T-helper 17 cell (primary cell): ENCODE data around the gene STXBP6. TPM values are rescaled to one million over a fixed set of nuclear protein-coding genes. Genes with fewer than 3 reads are reported as not detected.
A peak's percentile ranks its signal among the peaks of the same experiment; 100 is the strongest.

ENCODE experiments used
- ATAC-seq: fragments of 150-1000 bp; cut with Tn5 transposase; 2 replicates; pipeline ENCODE4 v1.10.0; 2021; ENCODE audit warnings: mild to moderate bottlenecking, moderate library complexity
- DNase-seq, 3 donors: peaks; one replicate each; pipeline versions ENCODE4 v3.0.0 to v3.0.0-alpha.2; 2020 to 2021
- H3K9me3 ChIP-seq: one replicate; pipeline ENCODE4 v1.7.0; 2013; ENCODE audit warnings: low read length, mild to moderate bottlenecking; ENCODE audit not compliant: control insufficient read depth, poor library complexity, severe bottlenecking
- H3K27ac Mint-ChIP-seq: one replicate; pipeline ENCODE4 v1.8.0; 2022; ENCODE audit warnings: mild to moderate bottlenecking, moderate library complexity, mixed read lengths
- H3K27me3 Mint-ChIP-seq: one replicate; pipeline ENCODE4 v1.8.0; 2022; ENCODE audit warnings: mixed read lengths
- H3K36me3 Mint-ChIP-seq: one replicate; pipeline ENCODE4 v1.8.0; 2022; ENCODE audit warnings: low read depth, mixed read lengths
- H3K4me1 Mint-ChIP-seq: one replicate; pipeline ENCODE4 v1.8.0; 2022; ENCODE audit warnings: mild to moderate bottlenecking, mixed read lengths
- H3K4me3 Mint-ChIP-seq: one replicate; pipeline ENCODE4 v1.8.0; 2022; ENCODE audit warnings: mild to moderate bottlenecking, moderate library complexity, mixed read lengths
- total RNA-seq, 4 donors: library from RNA in 2 of 4; stranded (reverse) in 2 of 4; gene quantifications; one replicate each; pipeline ENCODE4 v1.2.3 and lab custom pipeline; 2022 to 2026

STXBP6 gene
- total RNA-seq, 2 donors from 2014 or later, result not detected

DNA sequence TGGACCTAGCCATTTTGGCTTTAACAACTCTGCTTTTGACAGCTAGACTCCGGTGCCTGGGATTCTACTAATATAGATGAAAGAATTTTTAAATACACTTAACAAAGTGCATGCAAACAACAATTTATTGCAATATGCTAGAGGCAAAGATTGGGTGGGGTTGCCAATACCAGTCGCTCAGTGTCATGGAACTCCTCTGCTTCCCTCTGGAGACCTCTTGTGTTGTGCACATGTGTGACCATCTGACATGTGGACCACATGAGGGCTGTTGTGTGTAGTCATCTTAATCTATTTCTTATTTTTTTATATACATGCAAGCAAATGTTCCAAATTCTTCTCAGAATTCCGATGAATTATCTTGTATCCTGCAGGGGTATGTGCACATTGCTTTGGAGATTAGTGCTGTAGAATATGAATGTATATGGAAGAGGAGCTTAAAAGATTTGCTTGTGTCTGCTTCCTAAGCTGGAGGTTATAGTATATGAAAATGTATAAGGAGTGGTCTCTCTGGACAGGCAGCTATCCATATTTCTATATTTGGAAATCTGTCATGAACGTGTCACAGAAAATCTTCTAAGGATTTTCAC is 24.2 kb upstream of the STXBP6 start:
- no peak for DNase-seq
- no peaks in the 10 kb centered on the region for H3K4me1 Mint-ChIP-seq
- no peak for ATAC-seq
- H3K9me3 ChIP-seq, result no peaks in the 10 kb centered on the region
- H3K27ac Mint-ChIP-seq, result no peak overlapping the region
- H3K4me3 Mint-ChIP-seq, result no peak overlapping the region
- H3K27me3 Mint-ChIP-seq, result peaks cover 28% of the 10 kb centered on the region
- no peaks in the 10 kb centered on the region for H3K36me3 Mint-ChIP-seq

DNA sequence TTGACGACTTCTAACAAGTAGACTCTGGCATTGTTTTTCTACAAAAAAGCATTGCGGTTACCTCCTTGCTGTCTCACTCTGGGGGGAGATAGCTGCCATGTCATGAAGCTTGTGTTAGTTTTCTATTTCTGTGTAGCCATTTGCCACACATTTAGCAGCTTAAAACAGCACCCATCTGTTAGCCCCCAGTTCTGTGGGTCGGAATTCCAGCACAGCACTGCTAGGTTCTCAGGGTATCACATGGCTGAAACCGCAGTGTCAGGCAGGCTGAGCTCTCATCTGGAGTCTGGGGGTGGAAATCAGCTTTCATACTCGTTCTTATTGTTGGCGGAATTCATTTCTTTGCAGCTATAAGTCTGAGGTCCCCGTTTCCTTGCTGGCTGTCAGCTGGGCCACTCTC is 19.9 kb upstream of the STXBP6 start:
- Mint-ChIP-seq H3K36me3 (no peaks in the 10 kb centered on the region), H3K27me3 (peaks cover 23% of the 10 kb centered on the region), H3K4me1 (no peaks in the 10 kb centered on the region), H3K27ac (no peak overlapping the region), H3K4me3 (no peak overlapping the region)
- no peak for ATAC-seq
- no peak for DNase-seq
- H3K9me3 ChIP-seq, result no peaks in the 10 kb centered on the region

DNA sequence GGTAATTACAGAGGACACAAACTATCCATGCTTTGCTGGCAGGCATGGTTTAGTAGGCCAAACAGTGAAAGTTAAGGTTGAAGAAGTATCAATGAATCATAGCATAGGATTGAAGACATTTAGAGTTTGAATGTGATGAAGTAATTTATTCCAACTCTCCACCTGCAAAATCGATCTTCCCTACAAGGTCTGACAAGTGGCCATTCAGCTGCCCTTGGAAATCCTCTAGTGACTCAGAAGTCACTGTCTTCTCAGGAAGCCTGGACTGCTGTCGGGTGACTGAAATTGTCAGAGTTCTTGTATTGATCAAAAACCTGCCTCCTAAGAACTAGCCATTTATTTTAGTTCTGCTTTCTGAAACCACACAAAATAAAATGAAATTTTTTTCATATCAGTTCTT is 17.7 kb upstream of the STXBP6 start:
- ATAC-seq (no peak), DNase-seq (no peak)
- H3K4me3 Mint-ChIP-seq, result no peak overlapping the region
- H3K9me3 ChIP-seq, result no peaks in the 10 kb centered on the region
- H3K27ac Mint-ChIP-seq, result no peak overlapping the region
- H3K27me3 Mint-ChIP-seq, result peaks cover 24% of the 10 kb centered on the region
- no peaks in the 10 kb centered on the region for H3K36me3 Mint-ChIP-seq
- no peaks in the 10 kb centered on the region for H3K4me1 Mint-ChIP-seq

DNA sequence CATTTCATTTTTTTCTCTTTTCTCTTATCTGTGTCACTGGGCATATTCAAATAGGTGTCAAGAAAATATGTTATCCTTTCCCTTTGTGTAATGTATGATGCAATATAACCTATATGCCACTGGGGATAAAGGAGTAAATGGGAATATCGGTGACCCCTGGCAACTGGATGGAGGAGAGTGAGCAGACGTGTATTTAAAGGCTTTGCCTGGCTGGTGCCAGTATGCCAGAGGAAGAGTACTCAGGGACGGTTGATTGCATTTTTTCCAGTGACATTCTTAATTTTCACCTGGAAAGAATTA is 12.0 kb upstream of the STXBP6 start:
- Mint-ChIP-seq H3K36me3 (no peaks in the 10 kb centered on the region), H3K4me1 (no peaks in the 10 kb centered on the region), H3K4me3 (no peak overlapping the region), H3K27me3 (peaks cover 31% of the 10 kb centered on the region), H3K27ac (no peak overlapping the region)
- DNase-seq (no peak), ATAC-seq (no peak)
- H3K9me3 ChIP-seq, result no peaks in the 10 kb centered on the region

DNA sequence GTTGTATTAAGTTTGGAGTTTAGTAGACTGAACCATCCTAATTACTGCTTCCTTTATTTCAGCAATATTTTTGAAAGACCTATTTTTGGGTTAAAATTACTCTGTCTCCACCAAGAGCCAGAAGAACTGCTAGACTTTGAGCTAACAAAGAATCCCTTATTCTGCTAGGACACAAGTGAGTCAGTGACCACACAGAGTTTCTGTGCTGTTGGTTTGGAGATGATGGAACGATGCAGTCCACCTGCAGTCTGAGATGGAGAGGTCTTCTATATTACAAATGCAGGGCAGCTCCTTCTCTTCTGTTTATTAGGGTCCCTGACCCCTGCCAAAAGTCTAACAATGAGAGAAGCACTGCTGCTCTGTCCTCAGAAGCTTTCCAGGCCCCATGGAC is 6.7 kb upstream of the STXBP6 start:
- ATAC-seq, result no peak
- Mint-ChIP-seq H3K4me3 (no peak overlapping the region), H3K27ac (no peak overlapping the region), H3K36me3 (no peaks in the 10 kb centered on the region), H3K4me1 (no peaks in the 10 kb centered on the region), H3K27me3 (peaks cover 64% of the 10 kb centered on the region)
- H3K9me3 ChIP-seq, result no peaks in the 10 kb centered on the region
- DNase-seq, result no peak

DNA sequence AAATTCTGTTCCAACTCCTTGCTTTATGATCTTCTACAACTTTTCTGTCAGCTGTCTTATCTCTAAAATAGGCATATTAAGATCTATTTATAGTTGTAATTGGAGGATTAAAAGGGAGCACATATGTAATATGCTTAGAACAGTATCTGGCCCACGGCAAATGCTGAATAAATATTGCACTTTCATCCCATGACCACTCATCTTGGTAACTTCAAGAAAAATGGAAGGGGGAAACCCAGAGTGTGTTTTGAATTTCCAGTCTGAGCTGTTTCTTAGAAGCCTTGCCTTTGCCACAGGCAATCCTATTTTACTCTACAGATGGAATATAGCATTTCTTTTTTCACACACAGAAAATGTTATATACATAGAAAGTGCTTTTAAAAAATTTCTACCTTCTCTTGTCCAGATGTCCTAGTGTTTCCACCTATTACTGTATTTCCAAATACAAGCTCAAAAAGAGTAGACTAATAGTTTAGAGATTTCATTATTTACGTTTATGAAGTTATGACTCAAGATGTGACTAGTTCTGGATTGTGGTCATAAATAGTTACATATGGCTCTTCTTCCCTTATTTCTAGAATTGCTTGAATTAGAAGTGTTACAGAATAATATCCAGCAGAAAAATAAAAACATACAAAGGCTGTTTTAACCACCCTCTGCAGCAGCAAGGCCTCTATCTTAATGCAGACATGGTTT is 6.2 kb upstream of the STXBP6 start:
- Mint-ChIP-seq H3K27me3 (peaks cover 65% of the 10 kb centered on the region), H3K4me1 (no peaks in the 10 kb centered on the region), H3K4me3 (no peak overlapping the region), H3K36me3 (peaks cover 2% of the 10 kb centered on the region), H3K27ac (no peak overlapping the region)
- DNase-seq (no peak), ATAC-seq (no peak)
- H3K9me3 ChIP-seq, result no peaks in the 10 kb centered on the region

DNA sequence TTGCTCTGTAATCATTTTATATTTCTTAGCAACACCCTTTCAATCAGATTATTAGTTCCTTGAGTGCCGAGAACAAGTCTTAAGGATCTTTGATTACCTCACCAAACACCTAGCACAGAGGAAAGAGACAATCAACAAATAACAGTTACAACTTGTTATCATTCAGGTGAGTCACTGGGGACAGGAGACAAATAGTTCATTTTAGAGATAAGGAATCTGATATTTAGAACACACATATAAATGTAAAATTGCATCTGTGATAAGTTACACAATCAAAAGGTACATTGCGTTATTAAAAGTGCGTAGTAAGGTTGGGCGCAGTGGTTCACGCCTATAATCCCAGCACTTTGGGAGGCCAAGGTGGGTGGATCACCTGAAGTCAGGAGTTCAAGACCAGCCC is 5.1 kb upstream of the STXBP6 start:
- no peak for DNase-seq
- Mint-ChIP-seq H3K27me3 (peaks cover 76% of the 10 kb centered on the region), H3K36me3 (peaks cover 2% of the 10 kb centered on the region), H3K4me3 (no peak overlapping the region), H3K4me1 (peaks cover 2% of the 10 kb centered on the region), H3K27ac (no peak overlapping the region)
- no peaks in the 10 kb centered on the region for H3K9me3 ChIP-seq
- ATAC-seq, result no peak

DNA sequence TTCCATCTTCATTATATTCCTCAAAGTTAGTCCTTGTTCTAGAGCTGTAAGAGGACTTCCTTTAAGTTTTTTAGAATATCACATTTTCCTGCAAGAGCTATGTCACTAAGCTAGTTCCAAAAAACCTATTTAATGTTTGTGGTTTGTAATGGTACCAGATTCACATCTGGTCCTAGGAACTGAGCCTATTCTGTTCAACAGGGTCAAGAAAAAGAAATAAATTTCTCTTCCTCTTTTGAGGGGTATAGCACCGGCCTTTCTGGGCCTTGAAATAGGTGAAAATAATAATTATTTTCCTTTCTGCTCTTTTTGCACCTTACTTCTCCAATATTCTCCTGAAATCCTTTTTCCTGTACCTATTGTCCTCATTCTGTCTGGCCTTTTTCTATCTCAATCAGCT is 3.6 kb upstream of the STXBP6 start:
- Mint-ChIP-seq H3K4me3 (no peak overlapping the region), H3K27me3 (peaks cover 76% of the 10 kb centered on the region), H3K27ac (no peak overlapping the region), H3K36me3 (peaks cover 2% of the 10 kb centered on the region), H3K4me1 (peaks cover 4% of the 10 kb centered on the region)
- H3K9me3 ChIP-seq, result no peaks in the 10 kb centered on the region
- no peak for ATAC-seq
- DNase-seq, result no peak

DNA sequence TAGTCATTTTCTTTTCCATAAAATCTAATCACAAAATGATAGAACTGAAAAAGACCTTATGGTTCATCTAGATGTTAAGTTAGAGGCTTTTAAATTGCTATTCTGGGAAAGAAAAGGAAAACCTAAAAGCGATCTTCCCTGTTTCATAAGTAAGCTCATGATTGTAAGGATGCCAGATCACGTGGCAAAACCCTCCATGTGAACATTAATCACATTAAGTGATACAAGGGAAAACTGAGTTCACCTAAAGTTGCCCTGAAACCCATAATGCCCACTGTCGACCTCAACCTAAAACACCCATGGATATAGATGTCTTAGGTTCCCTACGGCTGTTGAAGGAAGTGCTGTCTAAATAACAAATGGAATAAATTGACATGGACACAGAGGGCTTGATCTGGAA is 3.0 kb upstream of the STXBP6 start:
- Mint-ChIP-seq H3K27me3 (peaks cover 83% of the 10 kb centered on the region), H3K4me3 (no peak overlapping the region), H3K36me3 (peaks cover 2% of the 10 kb centered on the region), H3K27ac (no peak overlapping the region), H3K4me1 (peaks cover 5% of the 10 kb centered on the region)
- DNase-seq (no peak), ATAC-seq (no peak)
- H3K9me3 ChIP-seq, result no peaks in the 10 kb centered on the region

DNA sequence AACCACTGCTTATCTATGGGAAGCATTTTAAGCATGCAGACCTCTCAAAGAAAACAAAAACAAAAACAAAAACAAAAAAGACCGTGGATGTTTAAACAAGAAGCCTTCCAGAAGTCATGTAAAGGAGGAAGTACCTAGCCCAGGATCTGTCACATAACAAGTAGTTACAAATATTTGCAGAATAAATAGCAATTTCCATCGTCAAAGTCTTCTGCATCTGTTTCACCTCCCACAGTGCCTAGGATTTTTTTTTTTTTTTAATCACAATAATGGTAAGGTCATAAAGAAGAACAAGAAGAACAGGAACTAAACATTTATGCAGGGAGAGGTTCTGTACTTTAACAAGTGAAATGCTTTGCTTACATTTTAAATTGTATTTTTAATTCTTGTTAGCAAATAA is 2.4 kb upstream of the STXBP6 start:
- Mint-ChIP-seq H3K36me3 (peaks cover 2% of the 10 kb centered on the region), H3K27ac (no peak overlapping the region), H3K4me3 (no peak overlapping the region), H3K27me3 (peaks cover 87% of the 10 kb centered on the region), H3K4me1 (peaks cover 7% of the 10 kb centered on the region)
- ATAC-seq (no peak), DNase-seq (no peak)
- H3K9me3 ChIP-seq, result no peaks in the 10 kb centered on the region

DNA sequence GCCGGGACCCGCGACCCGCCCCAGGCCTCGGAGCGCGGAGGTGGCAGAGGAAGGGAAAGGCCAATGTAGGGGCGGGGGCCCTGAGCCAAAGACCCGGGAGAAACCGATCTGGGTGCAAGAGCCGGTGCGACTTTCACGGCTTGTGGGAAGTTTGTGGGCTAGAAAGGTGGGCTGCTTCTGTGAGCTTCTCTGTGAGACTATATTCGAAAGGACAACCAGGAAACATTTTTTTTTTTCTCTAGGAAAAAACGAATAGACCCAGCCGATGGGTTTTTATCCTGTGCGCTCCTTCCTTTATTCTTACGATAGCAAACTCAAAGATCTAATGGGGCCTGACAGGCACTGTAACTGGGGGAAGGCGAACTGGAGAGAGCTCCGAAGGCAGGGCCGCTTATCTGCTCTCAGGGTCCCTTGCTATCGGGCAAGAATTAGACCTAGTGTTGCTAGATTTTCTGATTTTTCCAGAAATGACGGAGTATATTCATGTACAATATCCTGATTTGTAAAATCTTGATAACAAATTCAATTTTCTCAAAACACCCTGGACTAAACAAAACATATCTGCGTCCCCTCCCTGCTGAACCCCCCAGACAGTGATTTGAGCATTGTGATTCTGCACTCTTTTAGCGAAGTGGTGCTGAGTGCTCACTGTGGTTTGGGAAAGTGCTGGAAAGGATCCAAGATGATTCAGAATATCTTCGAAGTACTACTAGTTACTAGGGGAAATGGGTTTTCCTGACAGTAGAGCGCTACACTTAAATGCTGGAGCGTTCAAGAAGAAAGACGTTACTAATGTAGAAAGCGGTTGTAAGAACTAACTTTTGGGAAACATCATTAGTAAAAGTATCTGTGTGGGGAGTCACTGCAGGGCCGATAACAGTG is 563 bp upstream of the STXBP6 start:
- DNase-seq (no peak), ATAC-seq (no peak)
- H3K27me3 Mint-ChIP-seq, result peaks cover 86% of the 10 kb centered on the region
- H3K4me1 Mint-ChIP-seq, result peaks cover 7% of the 10 kb centered on the region
- H3K36me3 Mint-ChIP-seq, result peaks cover 2% of the 10 kb centered on the region
- peak overlapping the region; percentile 72 for H3K4me3 Mint-ChIP-seq
- no peak overlapping the region for H3K27ac Mint-ChIP-seq
- H3K9me3 ChIP-seq, result no peaks in the 10 kb centered on the region

DNA sequence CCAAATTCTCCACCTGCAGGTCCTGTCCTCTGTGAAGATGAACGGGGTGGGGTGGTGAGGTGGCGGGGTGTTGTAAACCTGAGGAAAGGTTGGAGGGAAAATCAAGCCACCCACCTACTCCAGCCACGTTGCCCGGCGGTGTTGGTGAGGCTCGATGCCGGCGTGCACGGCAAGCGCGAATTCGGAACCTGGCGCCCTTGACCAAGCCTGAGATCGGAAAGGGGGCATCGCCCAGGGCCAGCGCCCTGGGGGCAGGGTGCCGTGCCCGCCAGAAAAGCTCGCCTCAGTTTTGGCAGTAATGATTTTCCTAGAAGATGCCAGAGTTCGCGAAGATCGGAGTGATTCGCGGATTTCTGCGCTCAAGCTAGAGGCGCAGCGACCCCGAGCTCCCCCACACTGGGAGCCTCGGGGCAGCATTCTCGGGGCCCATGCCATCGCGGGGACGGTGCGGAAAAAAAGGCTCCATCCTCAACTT is 817 bp downstream of the STXBP6 start:
- ATAC-seq, result no peak
- Mint-ChIP-seq H3K4me3 (peak overlapping the region; percentile 69), H3K4me1 (peaks cover 7% of the 10 kb centered on the region)

DNA sequence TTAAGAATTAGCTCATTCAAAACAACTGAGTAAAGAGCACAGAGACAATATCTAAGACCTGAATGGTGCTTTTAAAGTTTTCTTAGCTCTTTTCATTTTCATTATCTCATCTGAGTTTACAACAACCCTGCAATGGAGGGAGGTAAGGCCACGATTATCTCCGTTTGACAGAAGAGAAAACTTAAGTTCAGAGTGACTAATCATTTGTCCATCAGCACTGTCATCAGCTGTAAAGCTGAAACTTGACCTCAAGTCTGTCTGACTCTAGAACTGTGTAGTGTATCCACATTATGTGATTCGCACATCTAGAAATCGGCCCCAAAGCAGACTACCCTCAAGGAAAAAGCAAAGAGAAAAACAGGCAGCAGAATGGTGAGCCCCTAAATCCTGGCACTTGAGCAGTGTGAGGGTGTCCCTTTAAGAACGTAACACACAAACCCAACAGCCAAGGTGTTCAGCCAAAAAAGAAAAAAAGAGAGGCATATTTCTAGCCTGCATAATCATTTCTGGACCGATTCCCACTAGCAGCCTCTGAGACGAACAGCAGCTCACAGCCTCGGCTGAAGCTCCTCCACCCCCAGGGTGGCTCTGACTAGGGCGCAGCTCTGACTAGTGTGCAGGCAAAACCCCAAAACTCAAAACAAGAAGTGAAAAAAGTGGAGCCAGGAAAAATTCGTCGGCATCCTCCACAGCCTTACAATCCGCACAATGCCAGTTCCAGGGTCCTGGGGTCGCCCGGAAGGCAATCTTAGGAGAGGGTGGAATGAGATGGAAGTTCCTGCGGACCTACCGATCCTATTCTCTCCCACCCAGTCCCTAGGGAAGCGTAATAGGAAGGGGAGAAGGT is 1.6 kb downstream of the STXBP6 start:
- Mint-ChIP-seq H3K4me3 (peak overlapping the region; percentile 69), H3K4me1 (peaks cover 7% of the 10 kb centered on the region), H3K27me3 (peaks cover 80% of the 10 kb centered on the region), H3K27ac (no peak overlapping the region), H3K36me3 (peaks cover 2% of the 10 kb centered on the region)
- H3K9me3 ChIP-seq, result no peaks in the 10 kb centered on the region
- ATAC-seq, result no peak
- DNase-seq, result no peak

More for the DNA sequence above, 817 bp downstream of the STXBP6 start:
- H3K9me3 ChIP-seq, result no peaks in the 10 kb centered on the region
- no peak for DNase-seq
- H3K27me3 Mint-ChIP-seq, result peaks cover 81% of the 10 kb centered on the region
- H3K27ac Mint-ChIP-seq, result no peak overlapping the region
- peaks cover 2% of the 10 kb centered on the region for H3K36me3 Mint-ChIP-seq
